ENCODE data around the gene FLACC1. TPM values are rescaled to one million over a fixed set of nuclear protein-coding genes. Genes with fewer than 3 reads are reported as not detected.

FLACC1 gene
- total and polyA plus RNA-seq, 9 of the 15 experiments (the other 6 are each of a cell fraction or from before 2014, with no cell fraction given): 0.07 to 0.68 (median 0.22) TPM; not detected in 2

DNA sequence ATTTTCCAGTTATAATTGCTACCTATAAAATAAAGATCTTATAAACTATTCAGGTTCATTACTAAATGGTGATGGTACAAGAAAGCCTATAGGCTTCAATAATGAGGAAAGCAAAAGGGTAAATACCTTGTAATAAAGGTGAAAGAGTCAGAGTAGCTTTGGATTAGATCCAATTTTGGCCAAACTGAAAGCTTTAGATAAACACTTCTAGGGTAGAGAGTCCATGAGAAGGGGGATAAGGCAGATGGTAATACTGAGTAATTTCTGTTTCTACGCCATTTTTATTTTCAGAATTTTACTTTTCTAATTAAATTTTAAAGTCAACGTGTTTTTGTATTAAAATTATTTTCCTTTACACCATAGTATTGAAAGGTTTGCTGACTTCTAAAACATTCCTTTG, 87.4 kb downstream of the FLACC1 start:
- Histone ChIP-seq H3K9me3 (replicated peaks; ENCODE audit: control insufficient read depth, insufficient read depth, low read depth, low read length) (no peaks in the 10 kb centered on the region), H3K4me2 (ENCODE audit: insufficient read depth, low read length) (no peak overlapping the region), H3K9ac (ENCODE audit: insufficient read depth in 1 of 2, low read depth in 2 of 2, low read length in 2 of 2) (no peak overlapping the region), H2AFZ (ENCODE audit: low read depth, low read length) (no peak overlapping the region), H3K4me1 (replicated peaks in 1 of 2; ENCODE audit: control insufficient read depth in 2 of 2, insufficient read depth in 2 of 2, low read length in 2 of 2) (peaks cover 0 to 8% of the 10 kb centered on the region in 2 experiments; a peak in 3 of 5 replicates), H3K4me3 (no peak overlapping the region), H3K79me2 (ENCODE audit: control insufficient read depth, insufficient read depth, low read length) (peaks cover 6% of the 10 kb centered on the region; the same call in 2 of the 3 replicates), H3K9me1 (ENCODE audit: control insufficient read depth, insufficient read depth, low read length) (no peaks in the 10 kb centered on the region), H3K36me3 (ENCODE audit: control insufficient read depth, insufficient read depth, low read length) (peaks cover 50% of the 10 kb centered on the region; the same call in 2 of the 3 replicates), H3K27ac (ENCODE audit: extremely low read depth, low read depth, low read length) (peak overlapping the region; percentile 10; the same call in 1 of the 3 replicates), H4K20me1 (replicated peaks; ENCODE audit: control insufficient read depth, insufficient read depth, low read length) (no peaks in the 10 kb centered on the region), H3K27me3 (ENCODE audit: control insufficient read depth in 2 of 2, insufficient read depth in 2 of 2, low read length in 2 of 2) (no peaks in the 10 kb centered on the region)
- in situ Hi-C loops (cut with MboI) (no loop called here), intact Hi-C loops (cut with micrococcal nuclease) (no loop called here)
- DNase-seq (ENCODE audit: extremely low read depth in 1 of 4, low spot score in 3 of 4) (peak in 2 of 4 experiments; percentile 35 to 40), ATAC-seq (peak; percentile 75), FAIRE-seq (peak; percentile 11)
- TF ChIP-seq BRF2 (IDR thresholded peaks at IDR 0.05; ENCODE audit: borderline replicate concordance, insufficient read depth, insufficient read length) (no peak), ARID1B (IDR thresholded peaks at IDR 0.05) (0 out of 2 replicates have a peak, but pooled peaks have one; percentile 34), CBFA2T2 (conservative IDR thresholded peaks at IDR 0.05) (0 out of 2 replicates have a peak, but pooled peaks have one; percentile 13), XRCC4 (IDR thresholded peaks at IDR 0.05; ENCODE audit: extremely low read depth, insufficient read depth, insufficient read length) (no peak), CBFA2T3 (IDR thresholded peaks at IDR 0.05) (peak; percentile 52), NFIC (IDR thresholded peaks at IDR 0.05) (peak; percentile 72), HMG20B (CRISPR knock-in tag; IDR thresholded peaks at IDR 0.05) (no peak), IRF1 (CRISPR knock-in tag; IDR thresholded peaks at IDR 0.05; ENCODE audit: borderline replicate concordance) (no peak), CHCHD3 (CRISPR knock-in tag; IDR thresholded peaks at IDR 0.05) (no peak)
- TF ChIP-seq, protein P1, sequence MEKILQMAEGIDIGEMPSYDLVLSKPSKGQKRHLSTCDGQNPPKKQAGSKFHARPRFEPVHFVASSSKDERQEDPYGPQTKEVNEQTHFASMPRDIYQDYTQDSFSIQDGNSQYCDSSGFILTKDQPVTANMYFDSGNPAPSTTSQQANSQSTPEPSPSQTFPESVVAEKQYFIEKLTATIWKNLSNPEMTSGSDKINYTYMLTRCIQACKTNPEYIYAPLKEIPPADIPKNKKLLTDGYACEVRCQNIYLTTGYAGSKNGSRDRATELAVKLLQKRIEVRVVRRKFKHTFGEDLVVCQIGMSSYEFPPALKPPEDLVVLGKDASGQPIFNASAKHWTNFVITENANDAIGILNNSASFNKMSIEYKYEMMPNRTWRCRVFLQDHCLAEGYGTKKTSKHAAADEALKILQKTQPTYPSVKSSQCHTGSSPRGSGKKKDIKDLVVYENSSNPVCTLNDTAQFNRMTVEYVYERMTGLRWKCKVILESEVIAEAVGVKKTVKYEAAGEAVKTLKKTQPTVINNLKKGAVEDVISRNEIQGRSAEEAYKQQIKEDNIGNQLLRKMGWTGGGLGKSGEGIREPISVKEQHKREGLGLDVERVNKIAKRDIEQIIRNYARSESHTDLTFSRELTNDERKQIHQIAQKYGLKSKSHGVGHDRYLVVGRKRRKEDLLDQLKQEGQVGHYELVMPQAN (IDR thresholded peaks at IDR 0.05; ENCODE audit: borderline replicate concordance): no peak
- POLR2A ChIA-PET: interaction anchor here (1.5 kb wide), 1 partner anchor 10 kb away, joined by 4 read pairs; no protein-coding TSS in a partner anchor
- BruUV-seq (replicated peaks): no TSS peak
- 15% methylated on average over 2 of the region's 2 CpGs for WGBS (ENCODE audit: insufficient coverage, low coverage, missing lambda C conversion rate)
- CTCF ChIA-PET (ENCODE audit: low intra/inter-chr PET ratio): no interaction called here
